OCI-LY3 (cell line): ENCODE data around the gene FGGY.

Source experiments
- CTCF ChIP-seq: fragments of 200-600, 300-600 bp; sonication (generic); IDR thresholded peaks from 2 replicates; pipeline ENCODE4 v1.5.1; 2014; ENCODE audit warnings: antibody characterized with exemption, low read length, low read depth
- EZH2phosphoT487 ChIP-seq: fragments of 200-600 bp; shearing (Covaris generic); IDR thresholded peaks from 2 replicates; pipeline ENCODE4 v1.6.1; 2018; ENCODE audit warnings: antibody characterized with exemption, mixed run types, low read depth

- TF ChIP-seq CTCF = no peak
- TF ChIP-seq EZH2phosphoT487 = no peak
These were observed 259.5 kb downstream of the FGGY start for GRCh38 chr1:59556398-59556797.
